Measurements from ENCODE around the gene AP5S1.
"Not testable (repeated sequence)": the region's sequence is repeated elsewhere in the genome, so short reads cannot be mapped to it uniquely, and the experiment has no call there.

Gene AP5S1

DNA sequence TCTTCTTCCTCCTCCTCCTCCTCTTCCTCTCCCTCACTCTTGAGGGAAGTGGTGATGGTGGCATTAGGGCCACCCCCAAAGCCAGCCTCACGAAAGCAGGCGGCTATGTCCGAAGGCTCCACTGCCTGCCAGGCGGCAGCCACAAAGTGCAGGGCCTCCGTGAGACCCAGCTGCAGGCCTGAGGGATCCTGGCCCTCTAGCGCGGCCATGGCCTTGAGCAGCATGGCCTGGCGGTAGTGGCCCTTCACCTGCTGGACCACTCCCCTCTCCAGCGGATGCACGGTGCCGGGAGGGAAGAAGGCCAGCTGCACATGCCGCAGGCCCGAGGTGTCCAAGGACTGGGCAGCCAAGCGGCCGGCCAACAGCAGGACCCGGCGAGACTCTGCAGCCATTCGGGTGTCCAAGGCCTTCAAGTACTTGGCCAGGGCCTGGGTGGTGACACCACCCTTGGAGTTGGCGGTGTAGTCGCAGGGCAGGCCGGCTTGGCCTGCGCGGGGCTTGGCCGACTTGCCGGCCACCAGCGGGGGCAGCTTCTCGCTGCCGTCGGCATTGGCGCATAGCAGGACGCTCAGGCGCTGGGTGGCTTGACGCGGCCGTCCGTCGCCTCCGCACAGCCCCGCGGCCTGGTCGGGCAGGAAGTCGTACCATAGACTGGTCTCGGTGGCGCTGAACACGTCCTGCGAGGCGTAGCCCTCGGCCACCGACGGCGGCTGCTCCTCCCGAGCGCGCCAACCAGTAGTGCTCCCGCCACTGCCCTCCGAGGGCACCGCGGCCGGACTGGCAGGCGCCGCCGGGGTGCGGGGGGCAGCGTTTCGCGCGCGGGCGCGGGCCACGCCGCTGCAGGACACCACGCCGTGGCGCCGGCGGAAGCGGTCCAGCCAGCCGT is 34.9 kb upstream of the AP5S1 start:
- in situ Hi-C loops (cut with MboI; ENCODE audit: low pct_unique_long_range_greater_than_20kb, low sequenced_read_pairs, unreplicated experiment) = no loop called here
- no peak for DNase-seq (ENCODE audit: low spot score)

DNA sequence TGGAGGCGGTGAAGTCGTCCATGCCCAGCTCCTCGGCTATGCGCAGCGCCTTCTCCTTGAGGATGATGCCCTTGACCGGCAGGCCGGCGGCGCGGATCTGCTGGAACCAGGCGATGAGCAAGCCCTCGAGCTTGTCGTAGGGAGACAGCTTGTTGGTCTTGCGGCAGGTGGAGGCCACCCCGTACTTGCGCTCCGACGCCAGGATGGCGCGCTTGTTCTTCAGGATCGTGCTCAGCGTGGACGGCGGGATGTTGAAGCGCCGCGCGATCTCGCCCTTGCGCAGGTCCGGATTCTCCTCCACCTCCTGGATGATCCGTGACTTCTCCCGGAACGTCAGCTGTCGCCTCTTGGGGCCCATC is 34.2 kb upstream of the AP5S1 start:
- in situ Hi-C loops (cut with MboI; ENCODE audit: low pct_unique_long_range_greater_than_20kb, low sequenced_read_pairs, unreplicated experiment) = no loop called here
- TF ChIP-seq, protein P1, sequence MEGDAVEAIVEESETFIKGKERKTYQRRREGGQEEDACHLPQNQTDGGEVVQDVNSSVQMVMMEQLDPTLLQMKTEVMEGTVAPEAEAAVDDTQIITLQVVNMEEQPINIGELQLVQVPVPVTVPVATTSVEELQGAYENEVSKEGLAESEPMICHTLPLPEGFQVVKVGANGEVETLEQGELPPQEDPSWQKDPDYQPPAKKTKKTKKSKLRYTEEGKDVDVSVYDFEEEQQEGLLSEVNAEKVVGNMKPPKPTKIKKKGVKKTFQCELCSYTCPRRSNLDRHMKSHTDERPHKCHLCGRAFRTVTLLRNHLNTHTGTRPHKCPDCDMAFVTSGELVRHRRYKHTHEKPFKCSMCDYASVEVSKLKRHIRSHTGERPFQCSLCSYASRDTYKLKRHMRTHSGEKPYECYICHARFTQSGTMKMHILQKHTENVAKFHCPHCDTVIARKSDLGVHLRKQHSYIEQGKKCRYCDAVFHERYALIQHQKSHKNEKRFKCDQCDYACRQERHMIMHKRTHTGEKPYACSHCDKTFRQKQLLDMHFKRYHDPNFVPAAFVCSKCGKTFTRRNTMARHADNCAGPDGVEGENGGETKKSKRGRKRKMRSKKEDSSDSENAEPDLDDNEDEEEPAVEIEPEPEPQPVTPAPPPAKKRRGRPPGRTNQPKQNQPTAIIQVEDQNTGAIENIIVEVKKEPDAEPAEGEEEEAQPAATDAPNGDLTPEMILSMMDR (IDR thresholded peaks at IDR 0.05; ENCODE audit: extremely low read depth, insufficient read depth, missing control alignments) = no peak
- DNase-seq (ENCODE audit: low spot score) = peak; percentile 70

More for the DNA sequence above, 34.9 kb upstream of the AP5S1 start:
- TF ChIP-seq, protein P1 (IDR thresholded peaks at IDR 0.05; ENCODE audit: extremely low read depth, insufficient read depth, missing control alignments) = no peak

DNA sequence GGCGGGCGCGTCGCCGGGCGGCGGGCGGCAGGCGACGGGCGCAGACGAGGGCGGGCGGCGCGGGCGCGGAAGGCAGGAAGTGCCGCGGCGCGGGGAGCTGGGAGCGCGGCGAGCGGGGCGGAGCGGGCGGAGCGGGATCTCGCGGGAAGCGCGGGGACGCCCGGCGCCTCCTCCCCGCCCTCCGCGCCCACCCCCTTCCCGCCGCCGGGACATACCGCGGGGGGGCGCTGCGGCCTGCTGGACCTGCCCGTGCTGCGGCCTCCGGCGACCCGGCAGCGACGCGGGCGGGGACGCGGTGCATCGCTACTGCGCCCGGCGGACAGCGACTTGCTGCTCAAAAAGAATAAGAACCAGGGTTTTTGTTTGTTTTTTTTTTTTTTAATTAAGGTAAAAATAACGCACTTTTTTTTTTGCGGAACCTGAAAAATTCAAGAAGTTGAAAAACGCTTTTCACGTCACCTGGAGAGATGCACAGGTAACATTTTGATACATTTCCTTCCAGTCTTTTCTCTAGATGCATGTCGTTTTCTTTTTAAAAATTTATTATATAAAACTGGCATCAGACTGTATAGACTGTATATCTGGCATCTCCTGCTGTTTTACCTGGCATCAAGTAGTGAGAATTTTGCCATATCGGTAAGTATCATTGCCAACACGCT is 33.6 kb upstream of the AP5S1 start, which contains the start of gene CENPB:
Gene CENPB, minus strand, starts transcription at position 76 of the 659 bp plus-strand sequence. CDS start 257 bp downstream, outside the sequence.
- DNase-seq (ENCODE audit: low spot score) = peak; percentile 98
- in situ Hi-C loops (cut with MboI; ENCODE audit: low pct_unique_long_range_greater_than_20kb, low sequenced_read_pairs, unreplicated experiment) = no loop called here
- TF ChIP-seq, protein P1 (IDR thresholded peaks at IDR 0.05; ENCODE audit: extremely low read depth, insufficient read depth, missing control alignments) = peak; percentile 81

DNA sequence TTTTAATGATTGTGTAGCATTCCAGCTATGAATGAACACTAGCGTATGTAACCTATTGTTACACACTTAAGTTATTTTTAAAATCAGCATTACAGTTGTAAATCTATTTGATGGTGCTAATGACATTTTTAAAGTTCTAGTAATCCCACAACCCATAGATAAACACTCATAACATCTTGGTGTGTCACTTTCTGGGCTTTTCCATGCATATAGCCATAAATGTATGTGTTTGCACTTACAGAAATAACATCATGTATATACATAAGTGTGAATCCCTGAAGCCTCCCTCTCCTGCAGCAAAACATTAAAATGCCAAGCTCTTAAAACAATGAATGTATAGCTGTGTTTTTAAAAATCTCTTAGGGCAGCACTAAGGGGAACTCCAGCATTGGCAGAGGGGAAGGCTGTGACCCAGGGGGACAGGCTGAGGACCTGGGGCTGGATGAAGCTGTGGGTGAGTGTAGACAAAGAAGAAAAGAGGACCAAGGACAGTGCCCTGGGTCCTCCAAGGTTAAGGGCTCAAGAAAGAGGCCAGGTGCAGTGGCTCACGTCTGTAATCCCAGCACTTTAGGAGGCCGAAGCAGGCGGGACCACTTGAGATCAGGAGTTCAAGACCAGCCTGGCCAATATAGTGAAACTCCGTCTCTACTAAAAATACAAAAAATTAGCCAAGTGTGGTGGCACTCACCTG is 32.9 kb upstream of the AP5S1 start:
- in situ Hi-C loops (cut with MboI; ENCODE audit: low pct_unique_long_range_greater_than_20kb, low sequenced_read_pairs, unreplicated experiment) = no loop called here
- no peak for DNase-seq (ENCODE audit: low spot score)
- TF ChIP-seq, protein P1 (IDR thresholded peaks at IDR 0.05; ENCODE audit: extremely low read depth, insufficient read depth, missing control alignments) = no peak

DNA sequence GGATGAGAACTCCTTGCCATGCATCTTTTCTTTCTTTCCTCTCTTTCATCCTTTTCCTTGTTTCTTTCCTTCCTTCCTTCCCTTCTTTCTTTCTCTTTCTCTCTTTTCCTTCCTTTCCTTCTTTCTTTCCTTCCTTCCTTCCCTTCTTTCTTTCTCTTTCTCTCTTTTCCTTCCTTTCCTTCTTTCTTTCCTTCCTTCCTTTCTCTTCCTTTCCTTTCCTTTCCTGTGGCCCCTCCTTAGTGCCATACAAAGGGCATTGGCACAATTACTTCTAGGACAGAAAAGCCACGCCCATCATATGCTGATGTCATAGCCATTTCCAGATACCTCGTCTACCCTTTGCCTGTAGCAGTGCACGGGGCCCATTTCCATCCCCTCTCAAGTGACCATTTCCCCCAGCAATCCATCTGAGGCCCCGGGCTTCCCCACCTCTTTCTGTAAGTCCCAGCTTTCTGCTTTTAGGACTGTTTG is 31.6 kb upstream of the AP5S1 start:
- in situ Hi-C loops (cut with MboI; ENCODE audit: low pct_unique_long_range_greater_than_20kb, low sequenced_read_pairs, unreplicated experiment) = no loop called here
- no peak for DNase-seq (ENCODE audit: low spot score)
- TF ChIP-seq, protein P1 (IDR thresholded peaks at IDR 0.05; ENCODE audit: extremely low read depth, insufficient read depth, missing control alignments) = no peak

DNA sequence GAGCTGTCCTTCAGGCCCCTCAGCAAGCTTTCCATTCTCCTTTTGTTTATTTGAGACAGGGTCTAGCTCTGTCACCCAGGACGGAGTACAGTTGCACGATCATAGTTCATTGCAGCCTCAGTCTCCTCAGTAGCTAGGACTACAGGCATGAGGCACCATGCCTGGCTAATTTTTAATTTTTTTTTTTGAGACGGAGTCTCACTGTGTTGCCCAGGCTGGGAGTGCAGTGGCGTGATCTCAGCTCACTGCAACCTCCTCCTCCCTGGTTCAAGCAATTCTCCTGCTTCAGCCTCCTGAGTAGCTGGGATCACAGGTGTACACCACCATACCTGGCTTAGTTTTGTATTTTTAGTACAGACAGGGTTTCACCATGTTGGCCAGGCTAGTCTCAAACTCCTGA is 31.1 kb upstream of the AP5S1 start:
- DNase-seq (ENCODE audit: low spot score); in situ Hi-C loops (cut with MboI; ENCODE audit: low pct_unique_long_range_greater_than_20kb, low sequenced_read_pairs, unreplicated experiment): not testable (repeated sequence)

DNA sequence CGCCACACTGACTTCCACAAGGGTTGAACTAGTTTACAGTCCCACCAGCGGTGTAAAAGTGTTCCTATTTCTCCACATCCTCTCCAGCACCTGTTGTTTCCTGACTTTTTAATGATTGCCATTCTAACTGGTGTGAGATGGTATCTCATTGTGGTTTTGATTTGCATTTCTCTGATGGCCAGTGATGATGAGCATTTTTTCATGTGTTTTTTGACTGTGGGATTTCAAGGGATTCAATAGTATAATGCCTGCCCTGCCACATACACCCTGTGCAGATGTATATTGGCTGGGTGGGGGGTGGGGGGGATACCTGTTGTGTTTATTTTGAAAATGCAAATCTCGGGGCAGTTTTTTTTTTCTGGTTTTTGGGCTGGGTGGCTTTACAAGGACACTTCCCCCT is 26.2 kb upstream of the AP5S1 start:
- DNase-seq (ENCODE audit: low spot score); in situ Hi-C loops (cut with MboI; ENCODE audit: low pct_unique_long_range_greater_than_20kb, low sequenced_read_pairs, unreplicated experiment): not testable (repeated sequence)

Measured in GM13977 (cell line).